Left renal pelvis (tissue), 4 donors: ENCODE data around the gene SPRYD3. TPM values are rescaled to one million over a fixed set of nuclear protein-coding genes. Genes with fewer than 3 reads are reported as not detected.

ENCODE experiments used
- DNase-seq, 4 donors: peaks; one replicate each; pipeline ENCODE4 v3.0.0-alpha.2; 2013; ENCODE audit warnings: low read depth in 4 of 4, low spot score in 3 of 4
- polyA plus RNA-seq, 4 donors: library from polyadenylated mRNA; unstranded; fragments of 120-200 nt; gene quantifications; one replicate each; pipeline ENCODE4 v1.2.1, GENCODE V29; 2013; ENCODE audit not compliant: insufficient read length in 4 of 4

SPRYD3 gene
- polyA plus RNA-seq, 4 donors, result 17.2 to 28.6 (median 19.0) TPM

- no peak for DNase-seq
Measured at GRCh38 chr12:53086361-53086760, 7.2 kb upstream of the SPRYD3 start.

- DNase-seq, result no peak
Measured at GRCh38 chr12:53082637-53083175, 3.5 kb upstream of the SPRYD3 start.

GRCh38 chr12:53078425-53079225, 565 bp downstream of the SPRYD3 start:
- DNase-seq, result no peak

GRCh38 chr12:53077030-53077429, 2.2 kb downstream of the SPRYD3 start:
- no peak for DNase-seq

GRCh38 chr12:53076461-53076860, 2.7 kb downstream of the SPRYD3 start:
- no peak for DNase-seq

- no peak for DNase-seq
Measured at GRCh38 chr12:53074999-53075370, 4.2 kb downstream of the SPRYD3 start.

GRCh38 chr12:53074283-53074998, 4.7 kb downstream of the SPRYD3 start:
- DNase-seq, result no peak

GRCh38 chr12:53073881-53074280, 5.3 kb downstream of the SPRYD3 start:
- no peak for DNase-seq

- DNase-seq, result no peak
Measured at GRCh38 chr12:53071591-53072551, 7.3 kb downstream of the SPRYD3 start.

GRCh38 chr12:53070877-53071492, 8.2 kb downstream of the SPRYD3 start:
- no peak for DNase-seq

- DNase-seq, result no peak
Measured at GRCh38 chr12:53069621-53070410, 9.4 kb downstream of the SPRYD3 start.

GRCh38 chr12:53068811-53069585, 10.2 kb downstream of the SPRYD3 start:
- no peak for DNase-seq

- no peak for DNase-seq
Measured at GRCh38 chr12:53067993-53068770, 11.0 kb downstream of the SPRYD3 start.

- no peak for DNase-seq
Measured at GRCh38 chr12:53067074-53067992, 11.9 kb downstream of the SPRYD3 start.

- no peak for DNase-seq
Measured at GRCh38 chr12:53065975-53066931, 12.9 kb downstream of the SPRYD3 start.

GRCh38 chr12:53065470-53065869, 13.7 kb downstream of the SPRYD3 start:
- DNase-seq, result no peak
